GM19240 (cell line): ENCODE results near the gene UQCC5.

Source experiments
- DNase-seq: peaks from one replicate; pipeline ENCODE4 v3.0.0; 2011; ENCODE audit warnings: low spot score; ENCODE audit not compliant: insufficient read length

UQCC5 gene

DNA sequence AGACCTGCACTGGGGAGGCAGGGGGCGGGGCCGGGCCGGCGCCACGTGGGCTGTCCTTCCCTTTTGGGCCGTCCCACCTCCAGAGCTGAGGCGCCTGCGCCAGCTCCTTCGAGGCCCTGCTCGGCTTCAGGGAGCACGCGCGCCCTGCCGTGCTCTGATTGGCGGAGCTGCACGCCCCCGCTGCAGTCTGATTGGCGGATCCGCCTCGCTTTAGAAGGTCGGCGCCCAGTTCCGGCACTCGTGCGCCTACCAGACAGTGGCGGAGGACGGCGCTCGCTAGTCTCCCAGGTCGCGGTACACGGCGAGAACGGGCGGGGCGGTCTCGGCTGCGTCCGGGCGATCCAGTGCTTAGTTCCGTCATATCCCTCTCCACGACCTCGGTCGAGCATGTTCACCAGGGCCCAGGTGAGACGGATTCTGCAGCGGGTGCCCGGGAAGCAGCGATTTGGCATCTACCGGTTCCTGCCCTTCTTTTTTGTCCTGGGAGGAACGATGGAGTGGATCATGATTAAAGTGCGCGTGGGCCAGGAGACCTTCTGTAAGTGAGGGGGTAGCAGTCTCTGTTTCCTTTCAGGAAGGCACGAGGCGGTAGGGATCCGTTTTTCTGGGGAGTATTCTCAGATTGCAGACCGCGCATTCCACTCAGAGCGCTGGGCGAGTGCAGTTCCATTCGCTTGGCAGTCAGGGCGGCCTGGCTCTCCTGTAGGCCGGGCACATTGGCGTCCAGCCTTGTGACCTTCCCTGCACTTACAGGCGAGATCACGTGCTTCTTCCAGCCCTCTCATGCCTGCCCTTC lies at the start of gene UQCC5:
Gene UQCC5, plus strand, starts transcription at position 237 of the 796 bp plus-strand sequence. Its CDS starts 151 bp downstream, at position 388.
- peak; percentile 99 for DNase-seq

DNA sequence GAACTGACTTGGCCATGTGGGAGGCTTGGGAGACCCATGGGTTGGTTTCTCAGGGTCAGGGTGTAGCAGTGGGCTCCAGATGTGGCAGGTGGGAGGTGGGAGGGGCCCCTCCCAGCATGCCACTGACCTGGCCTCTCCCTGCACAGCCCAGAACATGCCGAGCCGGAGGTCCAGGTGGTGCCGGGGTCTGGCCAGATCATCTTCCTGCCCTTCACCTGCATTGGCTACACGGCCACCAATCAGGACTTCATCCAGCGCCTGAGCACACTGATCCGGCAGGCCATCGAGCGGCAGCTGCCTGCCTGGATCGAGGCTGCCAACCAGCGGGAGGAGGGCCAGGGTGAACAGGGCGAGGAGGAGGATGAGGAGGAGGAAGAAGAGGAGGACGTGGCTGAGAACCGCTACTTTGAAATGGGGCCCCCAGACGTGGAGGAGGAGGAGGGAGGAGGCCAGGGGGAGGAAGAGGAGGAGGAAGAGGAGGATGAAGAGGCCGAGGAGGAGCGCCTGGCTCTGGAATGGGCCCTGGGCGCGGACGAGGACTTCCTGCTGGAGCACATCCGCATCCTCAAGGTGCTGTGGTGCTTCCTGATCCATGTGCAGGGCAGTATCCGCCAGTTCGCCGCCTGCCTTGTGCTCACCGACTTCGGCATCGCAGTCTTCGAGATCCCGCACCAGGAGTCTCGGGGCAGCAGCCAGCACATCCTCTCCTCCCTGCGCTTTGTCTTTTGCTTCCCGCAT lies 49.2 kb upstream of the UQCC5 start:
- no peak for DNase-seq

GRCh38 chr3:52487788-52488691 lies 48.4 kb upstream of the UQCC5 start:
- no peak for DNase-seq

DNA sequence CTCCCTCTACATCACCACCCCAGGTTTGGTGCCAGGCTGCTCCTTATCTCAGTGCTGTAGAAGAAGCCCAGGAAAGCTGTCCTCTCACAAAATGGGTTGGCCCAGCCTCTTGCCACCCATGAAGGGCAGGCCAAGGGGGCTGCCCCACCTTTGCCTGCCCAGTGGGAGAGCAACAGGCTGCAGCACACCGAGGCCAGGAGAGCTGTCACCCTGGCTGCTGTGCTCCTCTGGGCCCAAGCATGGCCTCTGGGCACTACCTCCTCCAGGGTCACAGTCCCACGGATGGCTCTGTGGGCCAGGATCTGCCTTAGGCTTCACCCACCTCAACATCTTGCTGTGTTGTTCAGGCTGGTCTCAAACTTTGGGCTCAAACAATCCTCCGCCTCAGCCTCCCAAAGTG lies 47.7 kb upstream of the UQCC5 start:
- DNase-seq, result no peak

GRCh38 chr3:52489453-52489852 lies 47.0 kb upstream of the UQCC5 start:
- no peak for DNase-seq

- no peak for DNase-seq
Observed at GRCh38 chr3:52490035-52490938, 46.1 kb upstream of the UQCC5 start.

DNA sequence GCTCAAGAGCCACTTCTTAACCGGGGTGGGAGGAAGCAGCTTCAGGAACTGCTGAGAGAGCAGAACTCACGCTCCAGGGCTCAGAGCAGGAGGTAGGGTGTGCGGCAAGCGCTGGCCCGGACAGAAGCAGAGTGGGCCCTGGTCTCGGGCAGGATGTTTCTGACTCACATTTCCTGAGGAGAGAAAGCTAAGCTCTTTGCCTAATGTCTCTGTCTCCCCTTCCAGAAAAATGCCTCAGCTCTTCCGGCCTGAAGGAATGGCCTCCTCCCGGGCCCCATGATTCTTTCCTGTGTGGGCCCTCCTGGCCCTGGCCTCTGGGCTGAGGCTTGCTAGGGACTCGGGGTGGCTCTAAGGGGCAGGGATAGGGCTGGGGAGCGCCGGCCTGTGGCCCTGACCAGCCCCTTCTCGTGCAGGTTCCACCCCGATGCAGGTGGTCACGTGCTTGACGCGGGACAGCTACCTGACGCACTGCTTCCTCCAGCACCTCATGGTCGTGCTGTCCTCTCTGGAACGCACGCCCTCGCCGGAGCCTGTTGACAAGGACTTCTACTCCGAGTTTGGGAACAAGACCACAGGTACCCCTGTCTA lies 45.4 kb upstream of the UQCC5 start:
- no peak for DNase-seq

- no peak for DNase-seq
Observed at GRCh38 chr3:52492059-52492458, 44.3 kb upstream of the UQCC5 start.

GRCh38 chr3:52493232-52494017 lies 43.0 kb upstream of the UQCC5 start:
- DNase-seq, result no peak

GRCh38 chr3:52494445-52494844 lies 42.0 kb upstream of the UQCC5 start:
- DNase-seq, result no peak

DNA sequence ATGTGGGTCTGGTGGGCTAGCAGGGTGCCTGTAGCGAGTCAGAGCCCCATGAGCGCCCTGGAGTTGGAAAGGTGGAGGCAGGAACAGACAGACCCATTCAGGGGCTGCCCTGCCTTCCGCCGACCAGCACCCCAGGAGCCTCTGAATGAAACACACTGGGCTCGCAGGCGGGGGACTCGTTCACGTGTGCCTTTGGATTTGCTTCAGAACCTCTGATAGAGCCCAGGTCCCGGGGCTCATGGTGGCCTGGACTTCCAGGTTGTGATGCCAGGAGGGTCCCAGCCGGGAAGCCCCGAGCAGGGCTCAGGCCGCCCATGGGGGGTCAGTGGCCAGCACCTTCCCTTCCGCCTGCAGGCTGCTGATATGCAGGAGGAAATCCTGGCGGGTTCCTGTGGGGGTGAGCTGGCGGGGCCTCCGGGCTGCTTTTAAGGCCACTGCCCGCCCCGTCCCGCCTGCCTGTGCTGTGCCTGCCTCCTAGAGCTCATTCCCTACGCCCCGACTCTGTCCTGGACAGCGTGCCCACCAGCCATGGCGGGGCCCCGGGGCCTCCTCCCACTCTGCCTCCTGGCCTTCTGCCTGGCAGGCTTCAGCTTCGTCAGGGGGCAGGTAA lies 41.4 kb upstream of the UQCC5 start, which contains the start of gene STAB1:
Gene STAB1, plus strand, starts transcription at position 453 of the 610 bp plus-strand sequence. Its CDS starts 76 bp downstream, at position 529.
- DNase-seq, result no peak

- no peak for DNase-seq
Observed at GRCh38 chr3:52495777-52496602, 40.4 kb upstream of the UQCC5 start.

- DNase-seq, result no peak
Observed at GRCh38 chr3:52498137-52499054, 38.0 kb upstream of the UQCC5 start.

DNA sequence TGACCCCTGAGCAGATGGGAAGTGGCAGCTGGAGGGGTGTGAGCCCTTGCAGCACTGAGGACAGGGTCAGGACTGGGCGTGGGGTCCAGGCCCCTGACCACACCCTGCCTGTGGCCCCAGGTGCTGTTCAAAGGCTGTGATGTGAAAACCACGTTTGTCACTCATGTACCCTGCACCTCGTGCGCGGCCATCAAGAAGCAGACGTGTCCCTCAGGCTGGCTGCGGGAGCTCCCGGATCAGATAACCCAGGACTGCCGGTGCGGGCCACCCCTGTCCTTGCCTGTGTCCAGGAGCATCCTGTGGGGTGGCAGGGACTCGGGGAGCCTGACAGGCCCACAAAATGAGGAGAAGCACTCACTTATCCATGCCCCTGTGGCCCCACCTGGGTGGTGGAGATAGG lies 35.4 kb upstream of the UQCC5 start:
- DNase-seq, result no peak

GRCh38 chr3:52502001-52502400 lies 34.4 kb upstream of the UQCC5 start:
- no peak for DNase-seq

GRCh38 chr3:52502808-52503350 lies 33.5 kb upstream of the UQCC5 start:
- no peak for DNase-seq
